GM18873 (cell line): Measurements from ENCODE around the gene CPNE2.
"Not testable (repeated sequence)": the region's sequence is repeated elsewhere in the genome, so short reads cannot be mapped to it uniquely, and the experiment has no call there.

ENCODE experiments used
- ATAC-seq: cut with Tn5 transposase; IDR thresholded peaks from one replicate; pipeline ENCODE4 v1.9.1; 2021; ENCODE audit warnings: mild to moderate bottlenecking, moderate library complexity, moderate number of reproducible peaks; ENCODE audit not compliant: unreplicated experiment, low FRiP score

CPNE2 gene

DNA sequence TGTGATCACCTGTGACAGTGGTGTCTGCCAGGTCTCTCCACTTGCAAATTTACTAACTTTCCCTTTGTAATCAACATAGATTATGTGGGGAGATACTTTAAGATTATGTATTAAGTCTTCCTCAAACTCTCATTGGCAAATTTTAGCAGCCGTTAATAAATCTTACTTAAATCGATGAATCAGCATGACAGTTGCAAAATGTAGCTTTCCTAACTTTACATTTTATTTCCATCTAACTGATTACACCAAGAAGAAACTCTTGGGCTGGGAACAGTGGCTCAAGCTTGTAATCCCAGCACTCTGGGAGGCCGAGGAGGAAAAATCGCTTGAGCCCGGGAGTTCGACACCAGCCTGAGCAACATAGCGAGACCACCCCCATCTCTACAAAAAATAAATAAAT is 23.3 kb upstream of the CPNE2 start:
- no peak for ATAC-seq

DNA sequence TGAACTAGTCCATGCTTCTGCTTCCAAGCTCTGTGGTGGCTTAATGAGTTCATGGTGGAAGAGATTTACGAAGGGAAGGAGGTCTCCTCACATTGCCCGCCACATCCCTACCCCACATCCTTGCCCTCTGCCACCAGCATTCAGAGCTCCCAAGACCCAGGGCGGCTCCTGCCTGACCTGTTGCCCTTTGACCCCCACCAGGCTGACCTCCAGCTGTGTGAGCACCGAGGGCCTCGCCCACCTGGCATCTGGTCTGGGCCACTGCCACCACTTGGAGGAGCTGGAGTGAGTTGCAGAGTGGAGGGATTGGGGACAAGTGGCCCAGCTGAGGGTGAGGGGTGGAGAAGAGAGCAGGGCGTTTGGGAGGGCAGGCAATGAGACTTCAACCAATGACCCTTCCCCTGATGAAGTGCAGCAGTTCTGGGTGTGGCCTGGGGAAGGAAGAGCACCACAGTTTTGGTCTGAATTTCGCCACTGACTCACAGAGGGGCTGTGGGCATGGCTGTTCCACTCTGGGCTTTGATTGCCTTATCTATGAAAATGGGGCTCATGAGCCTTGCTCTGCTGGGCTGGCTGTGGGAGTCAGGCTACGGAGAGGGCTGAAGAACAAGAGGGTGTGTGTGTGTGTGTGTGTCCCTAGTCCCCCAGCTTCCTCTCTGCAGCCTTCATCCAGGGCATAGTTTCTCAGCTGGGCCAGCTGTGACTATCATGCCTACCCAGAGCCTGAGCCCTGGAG is 22.6 kb upstream of the CPNE2 start:
- no peak for ATAC-seq

DNA sequence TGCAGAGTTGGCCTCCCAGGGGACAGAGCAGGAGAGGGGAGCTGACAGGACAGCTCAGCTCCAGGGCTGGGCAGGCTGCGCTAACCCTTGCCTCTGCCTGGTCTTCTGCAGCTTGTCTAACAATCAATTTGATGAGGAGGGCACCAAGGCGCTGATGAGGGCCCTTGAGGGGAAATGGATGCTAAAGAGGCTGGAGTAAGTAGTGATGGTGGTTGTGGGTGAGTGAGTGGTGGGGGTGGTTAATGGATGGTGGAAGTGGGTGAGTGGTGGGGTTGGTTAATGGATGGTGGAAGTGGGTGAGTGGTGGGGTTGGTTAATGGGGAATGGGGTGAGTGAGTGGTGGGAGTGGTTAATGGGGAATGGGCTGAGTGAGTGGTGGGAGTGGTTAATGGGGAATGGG is 22.0 kb upstream of the CPNE2 start:
- no peak for ATAC-seq

DNA sequence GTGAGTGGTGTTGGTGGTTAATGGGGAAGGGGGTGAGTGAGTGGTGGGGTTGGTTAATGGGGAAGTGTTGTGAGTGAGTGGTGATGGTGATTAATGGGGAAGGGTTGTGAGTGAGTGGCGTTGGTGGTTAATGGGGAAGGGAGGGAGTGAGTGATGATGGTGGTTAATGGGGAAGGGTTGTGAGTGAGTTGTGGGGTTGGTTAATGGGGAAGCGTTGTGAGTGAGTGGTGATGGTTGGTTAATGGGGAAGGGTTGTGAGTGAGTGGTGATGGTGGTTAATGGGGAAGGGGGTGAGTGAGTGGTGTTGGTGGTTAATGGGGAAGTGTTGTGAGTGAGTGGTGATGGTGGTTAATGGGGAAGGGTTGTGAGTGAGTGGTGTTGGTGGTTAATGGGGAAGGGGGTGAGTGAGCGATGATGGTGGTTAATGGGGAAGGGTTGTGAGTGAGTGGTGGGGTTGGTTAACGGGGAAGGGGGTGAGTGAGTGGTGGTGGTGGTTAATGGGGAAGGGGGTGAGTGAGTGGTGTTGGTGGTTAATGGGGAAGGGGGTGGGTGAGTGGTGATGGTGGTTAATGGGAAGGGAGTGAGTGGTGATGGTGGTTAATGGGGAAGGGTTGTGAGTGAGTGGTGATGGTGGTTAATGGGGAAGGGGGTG is 21.2 kb upstream of the CPNE2 start:
- ATAC-seq = not testable (repeated sequence)

DNA sequence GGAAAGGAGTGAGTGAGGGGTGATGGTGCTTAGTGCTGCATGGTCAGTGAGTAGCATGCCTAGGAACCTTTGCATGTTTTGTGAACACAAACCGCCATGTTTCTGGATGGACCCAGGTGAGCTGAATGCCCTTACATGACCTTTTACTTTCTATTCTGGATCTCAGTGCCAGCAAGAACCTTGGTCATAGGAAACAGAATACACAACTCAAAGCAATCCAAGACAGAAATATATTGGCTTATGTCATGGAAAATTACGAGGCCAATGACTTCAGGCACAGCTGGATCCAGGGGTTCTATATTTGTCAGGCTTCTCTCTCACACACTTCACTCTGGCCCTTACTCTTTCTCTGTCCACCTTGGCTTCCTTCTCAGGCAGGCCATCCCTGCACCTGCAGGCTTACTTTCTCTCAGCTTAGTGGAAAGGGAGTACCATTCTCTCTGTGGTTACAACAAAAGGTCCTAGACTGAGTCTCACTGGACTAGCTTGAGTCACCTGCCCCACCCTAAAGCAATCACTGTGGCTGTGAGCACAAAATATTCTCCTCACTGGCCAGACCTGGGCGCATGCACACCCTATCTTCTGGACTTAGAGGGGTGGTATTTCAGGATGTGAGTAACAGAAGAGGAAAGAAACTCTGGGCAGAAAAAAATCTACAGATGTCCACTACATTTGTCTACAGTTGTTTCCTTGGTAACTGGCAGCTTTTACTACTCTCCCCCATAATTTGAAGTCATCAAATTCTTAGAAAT is 20.4 kb upstream of the CPNE2 start:
- no peak for ATAC-seq

DNA sequence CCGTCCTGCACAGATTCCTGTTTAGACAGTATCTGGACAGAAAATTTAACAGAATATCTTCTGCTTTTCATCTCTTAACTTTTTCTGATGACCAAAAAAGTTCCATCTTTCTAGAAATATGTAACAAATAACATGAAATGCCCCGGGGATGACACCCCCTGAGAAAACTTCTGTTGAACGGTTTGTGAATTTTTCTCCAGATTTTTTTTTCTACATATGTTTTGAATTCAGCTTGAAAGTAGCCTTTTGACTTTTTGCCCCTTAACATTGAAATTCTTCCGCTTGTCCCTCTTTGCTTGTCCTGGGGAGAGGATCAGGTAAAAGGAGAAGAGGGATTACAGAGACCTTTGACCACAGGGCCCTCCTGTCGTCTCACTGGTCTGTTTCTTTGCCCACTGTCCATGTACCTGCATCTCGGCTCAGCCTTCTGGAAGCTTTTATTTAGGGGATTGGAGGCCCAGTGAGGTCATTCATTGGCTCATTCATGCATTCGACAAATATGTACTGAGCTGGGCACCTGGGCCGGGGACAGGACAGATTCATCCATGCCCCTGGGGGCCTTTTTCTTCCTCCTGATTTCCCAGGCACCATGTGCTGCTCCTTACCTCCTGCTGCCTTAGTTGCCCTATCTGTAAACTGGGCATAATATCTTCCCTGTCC is 19.6 kb upstream of the CPNE2 start:
- ATAC-seq = no peak

DNA sequence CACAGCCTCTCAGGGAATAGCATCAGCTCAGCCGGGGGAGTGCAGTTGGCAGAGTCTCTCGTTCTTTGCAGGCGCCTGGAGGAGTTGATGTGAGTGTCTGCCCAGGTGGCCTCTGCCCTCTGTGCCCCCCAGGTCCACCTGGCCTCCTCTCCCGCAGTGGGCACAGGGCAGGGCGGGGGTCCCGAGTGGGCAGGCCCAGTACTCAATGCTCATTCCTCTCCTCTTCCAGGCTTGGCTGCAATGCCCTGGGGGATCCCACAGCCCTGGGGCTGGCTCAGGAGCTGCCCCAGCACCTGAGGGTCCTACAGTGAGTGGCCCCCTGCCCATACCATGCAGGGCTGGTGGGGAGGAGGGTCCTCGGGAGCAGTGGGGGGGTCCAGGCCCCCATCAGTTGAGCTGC is 14.7 kb upstream of the CPNE2 start:
- no peak for ATAC-seq

DNA sequence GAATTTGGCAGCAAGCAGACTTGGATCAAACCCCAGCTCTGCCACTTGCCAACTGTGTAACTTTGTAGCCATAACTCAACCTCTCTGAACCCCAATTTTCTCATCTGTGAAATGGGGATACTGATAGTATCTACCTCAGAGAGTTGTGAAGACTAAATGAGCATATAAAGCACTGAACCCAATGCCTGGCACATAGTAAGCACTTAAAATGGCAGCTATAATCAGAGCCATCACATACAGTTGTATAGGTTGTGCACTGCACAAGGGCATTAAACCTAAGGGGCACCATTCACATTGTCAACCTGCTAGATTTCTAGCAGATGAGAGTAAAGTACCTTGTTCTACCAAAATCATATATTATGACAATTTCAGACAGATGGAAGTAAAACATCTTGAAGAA is 10.6 kb upstream of the CPNE2 start:
- no peak for ATAC-seq

DNA sequence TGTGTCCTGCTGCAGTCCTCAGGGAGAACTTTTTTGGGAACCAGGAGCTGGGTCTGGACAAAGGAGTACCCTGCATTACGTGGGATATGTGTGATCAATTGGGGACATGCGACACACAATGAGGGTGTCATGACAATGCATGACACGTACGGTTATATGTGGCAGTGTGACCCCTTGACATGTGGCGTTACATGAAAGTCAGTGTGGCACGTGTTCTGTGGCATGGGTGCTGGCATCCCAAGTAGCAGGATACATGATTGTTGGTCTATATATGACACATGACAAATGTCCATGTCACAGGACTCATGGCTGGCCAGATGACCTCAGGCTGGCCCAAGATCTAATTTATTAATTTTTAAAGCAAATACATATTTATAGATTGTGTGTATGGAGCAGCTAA is 9.7 kb upstream of the CPNE2 start:
- no peak for ATAC-seq

DNA sequence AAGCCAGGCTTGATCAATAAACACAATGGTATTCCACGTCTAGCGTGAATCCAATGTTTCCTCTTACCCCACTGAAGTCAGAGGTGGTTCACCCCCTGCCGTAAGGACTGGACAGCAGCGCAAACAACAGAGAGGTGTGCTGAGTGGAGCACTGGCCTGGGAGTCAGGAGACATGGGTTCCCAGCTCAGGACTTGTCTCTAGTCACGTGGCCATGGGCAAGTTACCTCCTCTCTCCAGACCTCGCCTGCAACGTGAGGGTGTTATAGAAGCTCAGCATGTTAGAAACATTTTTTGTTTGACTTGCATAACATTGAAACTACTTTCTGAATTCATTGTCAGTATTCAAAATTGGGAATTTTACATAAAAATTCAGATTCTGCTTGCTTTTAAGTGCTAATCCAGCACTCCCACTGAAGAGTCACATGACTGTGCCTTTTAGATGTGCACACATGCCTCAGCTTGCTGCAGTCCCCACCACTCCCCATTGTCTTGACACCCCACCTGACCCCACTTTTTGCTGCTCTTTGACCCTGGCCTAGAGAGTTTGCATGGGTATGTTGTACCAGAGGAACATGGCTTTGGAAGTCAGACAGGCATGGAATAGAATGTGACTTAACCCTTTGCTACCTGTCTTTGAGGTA is 8.8 kb upstream of the CPNE2 start:
- ATAC-seq = no peak

DNA sequence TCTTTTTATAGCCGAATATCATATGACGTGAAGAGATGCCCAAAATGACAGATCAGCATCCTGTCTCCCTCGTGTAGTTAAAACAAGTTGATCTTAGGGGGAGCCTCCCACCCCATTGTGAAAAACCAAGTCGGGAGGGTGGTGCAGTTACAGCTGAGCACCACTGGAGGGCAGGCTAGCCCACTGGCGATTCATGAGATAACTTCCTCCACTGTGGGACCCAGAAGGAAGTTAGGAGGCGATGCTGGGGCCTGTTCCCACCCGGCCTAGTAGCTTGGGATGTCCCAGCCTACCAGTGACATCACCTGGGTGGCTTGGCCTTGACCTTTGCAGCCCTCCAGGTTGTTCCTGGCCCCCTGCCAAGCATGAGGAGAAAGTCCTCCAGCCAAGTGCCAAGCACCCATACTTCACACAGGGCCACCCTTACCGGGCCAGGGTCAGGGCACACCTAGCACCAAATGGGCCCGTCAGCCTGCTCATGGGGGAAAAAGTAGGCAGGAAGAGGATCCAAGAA is 8.1 kb upstream of the CPNE2 start:
- no peak for ATAC-seq

DNA sequence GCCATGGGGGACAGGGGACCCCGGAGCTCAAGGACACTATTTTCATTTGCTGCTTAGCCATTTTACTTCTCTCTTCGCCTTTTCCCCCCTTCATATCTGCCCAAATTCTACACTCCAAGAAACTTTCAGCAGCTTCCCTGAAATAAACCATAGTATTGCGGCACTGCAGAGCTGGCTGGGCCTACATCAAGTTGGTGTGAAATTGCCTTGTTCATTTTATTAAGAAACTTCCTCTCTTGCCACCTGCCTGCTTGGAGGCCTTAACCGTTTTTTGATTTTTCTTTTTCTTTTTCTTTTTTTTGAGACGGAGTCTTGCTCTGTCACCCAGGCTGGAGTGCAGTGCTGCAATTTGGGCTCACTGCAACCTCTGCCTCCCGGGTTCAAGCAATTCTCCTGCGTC is 7.4 kb upstream of the CPNE2 start:
- no peak for ATAC-seq

DNA sequence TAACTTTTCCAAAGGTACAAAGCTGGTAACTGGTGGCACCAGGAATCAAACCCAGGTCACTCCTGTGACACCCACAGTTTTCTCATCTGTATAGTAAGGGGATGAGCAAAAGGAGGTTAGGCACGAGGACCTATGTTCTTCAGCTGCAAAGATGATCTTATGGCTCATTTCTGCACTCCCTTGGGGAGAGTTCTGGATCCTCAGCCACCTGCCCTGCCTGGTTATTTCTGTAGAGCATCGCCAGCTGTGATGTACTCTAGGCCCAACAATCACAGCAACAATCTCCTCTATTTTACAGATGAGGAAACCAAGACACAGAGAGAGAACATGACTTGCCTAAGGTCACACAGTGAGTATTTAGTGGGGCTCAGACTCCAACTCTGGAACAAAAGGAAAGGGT is 5.4 kb upstream of the CPNE2 start:
- ATAC-seq = no peak

DNA sequence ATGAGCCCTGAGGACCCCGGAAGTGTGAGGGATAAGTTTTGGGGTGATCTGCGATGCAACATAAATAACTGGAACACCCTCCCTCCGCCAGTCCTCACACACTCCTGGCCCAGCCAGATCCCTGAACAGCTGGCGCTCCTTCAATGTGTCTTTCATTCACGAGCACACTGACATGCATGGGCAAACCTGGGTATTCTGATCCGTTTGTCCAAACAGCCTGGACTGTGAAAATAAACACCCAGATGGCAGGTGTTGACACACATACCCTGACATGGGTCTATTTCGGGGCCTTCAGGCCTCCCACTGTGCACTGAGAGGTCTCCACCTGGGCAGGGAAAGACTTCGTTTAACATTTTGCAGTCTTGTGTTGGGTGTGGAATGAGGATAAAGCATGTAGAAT is 3.0 kb upstream of the CPNE2 start:
- ATAC-seq = no peak

DNA sequence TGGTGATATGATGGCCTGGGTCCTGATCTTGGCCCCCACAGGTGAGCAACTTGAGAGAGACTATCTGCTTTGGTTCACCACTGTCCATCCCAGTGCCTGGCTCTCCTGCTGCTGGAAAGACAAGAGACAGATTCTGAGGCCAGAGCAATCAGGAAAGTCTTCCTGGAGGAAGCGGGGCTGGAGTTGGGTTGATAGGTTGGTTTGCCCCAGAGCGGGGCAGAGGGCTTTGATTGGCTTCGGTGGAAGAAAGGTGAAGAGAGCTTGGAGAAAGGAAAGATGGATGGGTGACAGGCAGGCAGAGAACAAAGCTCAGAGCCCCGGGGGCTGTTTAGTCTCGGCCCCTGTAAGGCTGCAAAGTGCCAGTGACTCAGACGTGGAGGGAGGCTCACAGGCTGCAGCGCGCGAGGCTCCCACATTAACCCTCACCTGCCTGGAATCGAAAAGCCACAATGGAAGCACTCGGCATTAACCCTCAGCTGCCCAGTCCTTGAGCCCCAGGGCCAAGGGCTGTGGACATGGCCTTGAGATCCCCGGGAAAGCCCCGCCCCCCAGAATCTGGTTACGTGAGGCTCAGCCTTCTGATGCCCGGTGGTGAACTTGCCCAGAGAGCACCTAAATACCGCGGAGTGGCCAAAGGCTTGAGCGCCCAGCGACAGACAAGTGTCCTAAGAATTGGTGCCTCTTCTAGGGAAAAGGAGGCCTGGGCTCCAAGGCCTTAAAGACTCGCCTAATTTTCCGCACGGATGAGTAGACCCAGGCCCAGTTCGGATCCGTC is 996 bp upstream of the CPNE2 start:
- no peak for ATAC-seq

DNA sequence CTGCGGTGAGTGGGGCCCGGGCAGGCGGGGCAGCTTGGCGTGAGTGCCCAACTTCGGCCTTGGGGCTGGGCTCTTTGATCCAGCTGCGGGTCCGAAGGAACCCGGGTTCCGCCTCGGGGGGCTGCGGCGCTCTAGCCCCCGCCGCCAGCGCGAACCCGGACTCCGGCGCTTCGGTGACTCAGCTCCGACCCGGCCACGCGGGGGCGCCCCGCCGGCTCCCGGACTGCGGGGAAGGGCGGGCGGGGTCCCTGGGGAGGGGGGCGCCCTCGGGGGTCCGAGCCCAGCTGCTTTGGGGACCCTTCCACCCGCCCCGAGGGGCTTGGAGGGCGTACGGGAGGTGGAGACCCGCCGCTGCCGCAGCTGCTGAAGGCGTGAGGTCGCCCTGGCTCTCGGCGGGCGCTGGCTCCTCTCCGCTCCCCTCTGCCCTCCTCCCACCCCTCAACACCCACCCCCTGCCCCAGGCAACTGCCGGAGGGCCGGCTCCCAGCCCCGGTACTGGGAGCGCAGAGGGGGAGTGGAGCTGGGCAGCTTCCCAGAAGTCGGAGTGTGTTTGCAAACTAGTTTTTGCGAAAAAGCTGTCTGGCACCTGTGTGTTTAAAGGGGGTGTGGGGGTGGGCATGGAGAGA is 516 bp downstream of the CPNE2 start:
- ATAC-seq = no peak

DNA sequence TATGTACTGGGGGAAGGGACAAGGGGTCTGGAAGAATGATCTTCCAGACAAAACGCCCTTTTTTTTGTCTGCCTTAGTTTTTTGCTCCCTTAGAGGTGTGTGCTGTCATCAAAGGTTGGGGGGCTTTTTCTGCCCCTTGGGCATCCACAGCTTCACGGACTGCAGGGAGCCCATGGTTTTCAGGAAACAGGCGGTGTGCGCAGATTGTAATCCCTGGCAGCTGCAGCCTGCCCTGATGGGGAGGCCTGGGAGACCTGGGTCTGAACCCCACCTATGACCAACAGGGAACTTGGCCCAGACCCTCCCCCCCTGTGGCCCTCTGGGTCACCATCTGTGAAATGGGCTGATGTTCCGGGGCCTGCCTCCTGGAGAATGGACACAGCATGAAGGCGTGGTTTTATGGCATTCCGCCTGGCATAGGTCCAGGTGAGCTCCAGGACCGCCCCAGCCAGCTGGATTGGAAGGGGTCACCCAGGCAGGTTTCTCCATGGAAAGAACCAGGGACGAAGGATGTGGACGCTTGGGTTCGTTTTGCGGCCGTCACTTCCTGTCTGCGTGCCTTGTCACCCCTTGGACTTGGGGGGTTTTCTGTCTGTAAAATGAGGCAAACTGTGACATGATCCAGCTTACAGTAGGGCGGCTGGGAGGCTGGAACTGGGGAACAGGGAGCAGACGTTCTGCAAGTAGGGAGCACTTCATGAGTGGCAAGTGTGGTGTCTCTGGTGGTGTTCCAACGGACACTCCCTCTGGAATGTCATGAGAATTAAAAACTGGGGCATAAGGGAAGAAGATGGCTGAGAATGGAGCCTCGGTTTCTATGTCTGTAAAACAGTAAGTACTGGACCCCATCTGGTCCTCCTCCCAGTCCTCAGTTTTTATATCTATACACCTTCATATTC is 1.5 kb downstream of the CPNE2 start:
- ATAC-seq = no peak

DNA sequence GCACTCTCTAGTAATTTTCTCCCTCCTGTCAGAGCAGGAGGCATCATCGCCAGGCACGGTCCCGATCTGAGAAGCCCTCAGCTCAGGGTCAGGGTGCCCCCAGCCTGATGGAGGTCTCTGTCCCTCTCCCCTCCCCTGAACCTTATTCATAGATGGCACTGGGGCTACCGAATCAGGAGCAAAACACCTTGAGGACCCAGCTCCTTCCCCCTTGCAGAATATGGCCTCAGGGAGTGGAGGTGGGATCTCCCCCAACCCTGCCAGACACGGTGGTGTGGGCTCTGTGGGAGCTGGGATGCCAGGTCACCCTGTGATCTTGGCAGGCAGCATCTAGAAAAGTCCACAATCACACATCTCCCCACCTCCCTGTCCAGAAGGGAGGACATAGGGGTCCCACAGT is 2.5 kb downstream of the CPNE2 start:
- no peak for ATAC-seq
